Neural progenitor cell (in vitro differentiated cells): ENCODE measurements around the gene FSTL4. TPM values are rescaled to one million over a fixed set of nuclear protein-coding genes. Genes with fewer than 3 reads are reported as not detected.

Experiments
- DNase-seq: peaks from one replicate; pipeline ENCODE4 v3.0.0-alpha.2; 2016; ENCODE audit warnings: low spot score
- H2AFZ ChIP-seq: fragments of 200-600 bp; sonication (generic); replicated peaks from 2 replicates; pipeline ENCODE4 v1.6.1; 2016; ENCODE audit warnings: antibody characterized with exemption
- H3F3A ChIP-seq: fragments of 200-600 bp; sonication (generic); 2 replicates; pipeline ENCODE4 v1.6.1; 2016; ENCODE audit warnings: antibody characterized with exemption, low read depth
- H3K27ac ChIP-seq: fragments of 200-600 bp; sonication (generic); 2 replicates; pipeline ENCODE4 v1.5.1; 2016; ENCODE audit warnings: mild to moderate bottlenecking
- H3K27me3 ChIP-seq: fragments of 200-600 bp; sonication (generic); 2 replicates; pipeline ENCODE4 v1.6.1; 2016; ENCODE audit warnings: mild to moderate bottlenecking, moderate library complexity
- H3K36me3 ChIP-seq: fragments of 200-600 bp; sonication (generic); 2 replicates; pipeline ENCODE4 v1.5.1; 2016
- H3K4me1 ChIP-seq: fragments of 200-600 bp; sonication (generic); 2 replicates; pipeline ENCODE4 v1.6.1; 2016; ENCODE audit warnings: mixed run types
- H3K4me2 ChIP-seq: fragments of 200-600 bp; sonication (generic); 2 replicates; pipeline ENCODE4 v1.6.1; 2016
- H3K4me3 ChIP-seq: fragments of 200-600 bp; sonication (generic); 2 replicates; pipeline ENCODE4 v1.5.1; 2016
- H3K79me2 ChIP-seq: fragments of 200-600 bp; sonication (generic); 2 replicates; pipeline ENCODE4 v1.6.1; 2016; ENCODE audit warnings: low read depth
- H3K9ac ChIP-seq: fragments of 200-600 bp; sonication (generic); 2 replicates; pipeline ENCODE4 v1.6.1; 2016
- H3K9me3 ChIP-seq: fragments of 200-600 bp; sonication (generic); 2 replicates; pipeline ENCODE4 v1.5.1; 2016; ENCODE audit warnings: low read depth
- H4K20me1 ChIP-seq: fragments of 200-600 bp; sonication (generic); 2 replicates; pipeline ENCODE4 v1.6.1; 2016; ENCODE audit warnings: low read depth
- H3K27ac Mint-ChIP-seq: 3 replicates; pipeline ENCODE4 v1.8.0; 2021; ENCODE audit warnings: mixed read lengths
- H3K27me3 Mint-ChIP-seq: 2 replicates; pipeline ENCODE4 v1.8.0; 2022; ENCODE audit warnings: low read depth, mild to moderate bottlenecking, inconsistent platforms, moderate library complexity, mixed read lengths; ENCODE audit not compliant: insufficient read depth
- H3K36me3 Mint-ChIP-seq: 3 replicates; pipeline ENCODE4 v1.8.0; 2021; ENCODE audit warnings: mixed read lengths
- H3K4me1 Mint-ChIP-seq: 3 replicates; pipeline ENCODE4 v1.8.0; 2021; ENCODE audit warnings: mixed read lengths
- H3K4me3 Mint-ChIP-seq: 3 replicates; pipeline ENCODE4 v1.8.0; 2021; ENCODE audit warnings: mild to moderate bottlenecking, moderate library complexity, mixed read lengths
- H3K9me3 Mint-ChIP-seq: 3 replicates; pipeline ENCODE4 v1.8.0; 2020; ENCODE audit warnings: mixed read lengths
- CTCF ChIP-seq: fragments of 200-600 bp; sonication (generic); IDR thresholded peaks from 2 replicates; pipeline ENCODE4 v1.5.1; 2017; ENCODE audit warnings: antibody characterized with exemption, mild to moderate bottlenecking
- EZH2 ChIP-seq: fragments of 200-600 bp; sonication (generic); IDR thresholded peaks from 2 replicates; pipeline ENCODE4 v1.6.1; 2017; ENCODE audit warnings: antibody characterized with exemption, mild to moderate bottlenecking, moderate library complexity
- EZH2phosphoT487 ChIP-seq: fragments of 200-600 bp; sonication (generic); IDR thresholded peaks from 2 replicates; pipeline ENCODE4 v1.6.1; 2017; ENCODE audit warnings: antibody characterized with exemption
- total RNA-seq: library from RNA; depleted of rRNA; stranded (reverse); fragments of >200 nt; gene quantifications from 2 replicates; pipeline ENCODE4 v1.2.3, GENCODE V29; 2015; ENCODE audit warnings: low replicate concordance

FSTL4 gene
- total RNA-seq, 1 donor from 2014 or later: 0.95 TPM

- no peaks in the 10 kb centered on the region for H3K79me2 ChIP-seq
- H3K27me3 ChIP-seq: no peaks in the 10 kb centered on the region
- peaks cover 8% of the 10 kb centered on the region for H3K36me3 ChIP-seq
- no peak for DNase-seq
- peaks cover 26% of the 10 kb centered on the region for H3K4me1 Mint-ChIP-seq
- TF ChIP-seq EZH2 (no peak), CTCF (no peak), EZH2phosphoT487 (no peak)
- H3K9me3 ChIP-seq: peaks cover 20% of the 10 kb centered on the region
- no peak overlapping the region for H3K4me3 ChIP-seq
- no peak overlapping the region for H3K27ac ChIP-seq
- peaks cover 3% of the 10 kb centered on the region for H3K36me3 Mint-ChIP-seq
- H3K9ac ChIP-seq: no peak overlapping the region
- peaks cover 26% of the 10 kb centered on the region for H3K9me3 Mint-ChIP-seq
- no peaks in the 10 kb centered on the region for H4K20me1 ChIP-seq
- no peak overlapping the region for H3K4me2 ChIP-seq
- H2AFZ ChIP-seq: no peak overlapping the region
- peaks cover 6% of the 10 kb centered on the region for H3K27me3 Mint-ChIP-seq
- H3K4me1 ChIP-seq: peaks cover 15% of the 10 kb centered on the region
- H3F3A ChIP-seq: peaks cover 18% of the 10 kb centered on the region
- no peak overlapping the region for H3K4me3 Mint-ChIP-seq
- no peak overlapping the region for H3K27ac Mint-ChIP-seq
Observed at GRCh38 chr5:133381041-133381440, 231.3 kb downstream of the FSTL4 start.

DNA sequence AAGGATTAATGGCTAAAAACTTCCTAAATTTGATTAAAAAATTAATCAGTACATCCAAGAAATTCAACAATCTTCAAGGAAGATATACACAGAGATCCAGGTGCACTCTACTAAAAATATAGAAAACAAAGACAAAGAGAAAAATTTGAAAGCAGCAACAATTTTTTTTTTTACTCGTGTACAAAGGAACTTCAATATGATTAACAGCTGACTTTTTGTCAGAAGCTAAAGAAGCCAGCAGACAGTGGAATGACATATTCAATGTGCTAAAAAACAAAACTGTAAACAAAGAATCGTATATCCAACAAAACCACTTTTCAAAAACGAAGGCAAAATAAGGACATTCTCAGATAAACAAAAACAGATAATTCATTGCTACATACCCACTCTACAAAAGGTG, 234.6 kb downstream of the FSTL4 start:
- H3K9me3 Mint-ChIP-seq: peaks cover 36% of the 10 kb centered on the region
- H3K79me2 ChIP-seq: no peaks in the 10 kb centered on the region
- no peak overlapping the region for H3K27ac Mint-ChIP-seq
- no peaks in the 10 kb centered on the region for H3K4me1 ChIP-seq
- peaks cover 4% of the 10 kb centered on the region for H3F3A ChIP-seq
- H3K9me3 ChIP-seq: peaks cover 20% of the 10 kb centered on the region
- DNase-seq: no peak
- peaks cover 8% of the 10 kb centered on the region for H3K27me3 Mint-ChIP-seq
- no peaks in the 10 kb centered on the region for H3K27me3 ChIP-seq
- no peaks in the 10 kb centered on the region for H4K20me1 ChIP-seq
- H3K4me1 Mint-ChIP-seq: peaks cover 5% of the 10 kb centered on the region
- H3K9ac ChIP-seq: no peak overlapping the region
- H3K36me3 Mint-ChIP-seq: peaks cover 3% of the 10 kb centered on the region
- H3K4me3 Mint-ChIP-seq: no peak overlapping the region
- H3K4me3 ChIP-seq: no peak overlapping the region
- H3K36me3 ChIP-seq: peaks cover 8% of the 10 kb centered on the region
- no peak overlapping the region for H3K4me2 ChIP-seq
- TF ChIP-seq CTCF (no peak), EZH2 (no peak), EZH2phosphoT487 (no peak)
- H2AFZ ChIP-seq: no peak overlapping the region
- H3K27ac ChIP-seq: no peak overlapping the region

GRCh38 chr5:133376986-133377385, 235.4 kb downstream of the FSTL4 start:
- H3K27ac ChIP-seq: no peak overlapping the region
- no peak for TF ChIP-seq EZH2
- no peak for TF ChIP-seq EZH2phosphoT487
- TF ChIP-seq CTCF: no peak

More at GRCh38 chr5:133376986-133377385, 235.4 kb downstream of the FSTL4 start:
- H3K27me3 Mint-ChIP-seq: peaks cover 6% of the 10 kb centered on the region
- H4K20me1 ChIP-seq: no peaks in the 10 kb centered on the region
- no peak overlapping the region for H3K9ac ChIP-seq
- peaks cover 20% of the 10 kb centered on the region for H3K9me3 ChIP-seq
- H3K4me2 ChIP-seq: no peak overlapping the region
- no peak overlapping the region for H3K4me3 Mint-ChIP-seq
- no peak for DNase-seq
- no peak overlapping the region for H3K27ac Mint-ChIP-seq
- H3K9me3 Mint-ChIP-seq: peaks cover 36% of the 10 kb centered on the region
- H3K4me3 ChIP-seq: no peak overlapping the region
- peaks cover 3% of the 10 kb centered on the region for H3K36me3 Mint-ChIP-seq
- H3F3A ChIP-seq: peaks cover 4% of the 10 kb centered on the region
- peaks cover 8% of the 10 kb centered on the region for H3K36me3 ChIP-seq
- H3K4me1 ChIP-seq: no peaks in the 10 kb centered on the region
- H2AFZ ChIP-seq: no peak overlapping the region
- no peaks in the 10 kb centered on the region for H3K79me2 ChIP-seq
- peaks cover 4% of the 10 kb centered on the region for H3K4me1 Mint-ChIP-seq
- no peaks in the 10 kb centered on the region for H3K27me3 ChIP-seq
